Osteocyte (in vitro differentiated cells): ENCODE measurements around the gene RNF151. TPM values are rescaled to one million over a fixed set of nuclear protein-coding genes. Genes with fewer than 3 reads are reported as not detected.
A peak's percentile ranks its signal among the peaks of the same experiment; 100 is the strongest.

Experiments used
- DNase-seq: peaks from one replicate; pipeline ENCODE4 v3.0.0; 2021; ENCODE audit warnings: mixed read lengths; ENCODE audit not compliant: unreplicated experiment; ENCODE audit errors: extremely low spot score
- H3K27ac Mint-ChIP-seq: one replicate; pipeline ENCODE4 v1.8.0; 2021; ENCODE audit warnings: mild to moderate bottlenecking, mixed read lengths; ENCODE audit not compliant: unreplicated experiment
- H3K27me3 Mint-ChIP-seq: one replicate; pipeline ENCODE4 v1.8.0; 2021; ENCODE audit warnings: mixed read lengths; ENCODE audit not compliant: unreplicated experiment
- H3K36me3 Mint-ChIP-seq: one replicate; pipeline ENCODE4 v1.8.0; 2021; ENCODE audit warnings: mixed read lengths; ENCODE audit not compliant: unreplicated experiment
- H3K4me1 Mint-ChIP-seq: one replicate; pipeline ENCODE4 v1.8.0; 2021; ENCODE audit warnings: mixed read lengths; ENCODE audit not compliant: unreplicated experiment
- H3K4me3 Mint-ChIP-seq: one replicate; pipeline ENCODE4 v1.8.0; 2021; ENCODE audit warnings: mild to moderate bottlenecking, moderate library complexity, mixed read lengths; ENCODE audit not compliant: unreplicated experiment
- H3K9me3 Mint-ChIP-seq: one replicate; pipeline ENCODE4 v1.8.0; 2021; ENCODE audit warnings: mixed read lengths; ENCODE audit not compliant: unreplicated experiment
- long read RNA-seq: library from polyadenylated mRNA; unstranded; transcript quantifications from one replicate; pipeline ENCODE4 v2.0.0, GENCODE V29; 2021
- total RNA-seq: library from RNA; stranded (reverse); gene quantifications from 2 replicates; pipeline ENCODE4 v1.2.1, GENCODE V29; 2021
- TF ChIP-seq, protein P1 (sequence below): fragments of 200-600 bp; sonication (generic); IDR thresholded peaks from 2 replicates; pipeline ENCODE4 v1.5.0; 2021; ENCODE audit warnings: antibody characterized with exemption, mild to moderate bottlenecking, moderate library complexity

The RNF151 gene, protein sequence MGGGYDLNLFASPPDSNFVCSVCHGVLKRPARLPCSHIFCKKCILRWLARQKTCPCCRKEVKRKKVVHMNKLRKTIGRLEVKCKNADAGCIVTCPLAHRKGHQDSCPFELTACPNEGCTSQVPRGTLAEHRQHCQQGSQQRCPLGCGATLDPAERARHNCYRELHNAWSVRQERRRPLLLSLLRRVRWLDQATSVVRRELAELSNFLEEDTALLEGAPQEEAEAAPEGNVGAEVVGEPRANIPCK
- 0.46 TPM in 1 of 2 replicates, not detected in the other for total RNA-seq
- long read RNA-seq: 0 reads

DNA sequence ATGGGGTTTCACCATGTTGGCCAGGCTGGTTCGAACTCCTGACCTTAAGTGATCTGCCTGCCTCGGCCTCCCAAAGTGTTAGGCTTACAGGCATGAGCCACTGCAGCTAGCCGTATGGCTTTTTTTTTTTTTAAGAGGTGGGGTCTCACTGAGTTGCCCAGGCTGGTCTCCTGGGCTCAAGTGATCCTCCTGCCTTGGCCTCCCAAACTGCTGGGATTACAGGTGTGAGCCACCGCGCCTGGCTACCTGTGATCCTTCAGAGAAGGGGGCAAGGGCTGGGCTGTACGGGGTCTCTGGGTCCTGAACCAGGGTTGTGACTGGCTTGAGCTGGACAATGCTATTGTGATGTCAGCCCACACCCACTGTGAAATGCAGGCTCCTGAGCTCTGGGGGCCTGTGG lies at the start of gene RNF151:
Gene RNF151, plus strand, starts transcription at position 397 of the 400 bp plus-strand sequence. CDS start 26 bp downstream, outside the sequence.
- TF ChIP-seq, protein P1, sequence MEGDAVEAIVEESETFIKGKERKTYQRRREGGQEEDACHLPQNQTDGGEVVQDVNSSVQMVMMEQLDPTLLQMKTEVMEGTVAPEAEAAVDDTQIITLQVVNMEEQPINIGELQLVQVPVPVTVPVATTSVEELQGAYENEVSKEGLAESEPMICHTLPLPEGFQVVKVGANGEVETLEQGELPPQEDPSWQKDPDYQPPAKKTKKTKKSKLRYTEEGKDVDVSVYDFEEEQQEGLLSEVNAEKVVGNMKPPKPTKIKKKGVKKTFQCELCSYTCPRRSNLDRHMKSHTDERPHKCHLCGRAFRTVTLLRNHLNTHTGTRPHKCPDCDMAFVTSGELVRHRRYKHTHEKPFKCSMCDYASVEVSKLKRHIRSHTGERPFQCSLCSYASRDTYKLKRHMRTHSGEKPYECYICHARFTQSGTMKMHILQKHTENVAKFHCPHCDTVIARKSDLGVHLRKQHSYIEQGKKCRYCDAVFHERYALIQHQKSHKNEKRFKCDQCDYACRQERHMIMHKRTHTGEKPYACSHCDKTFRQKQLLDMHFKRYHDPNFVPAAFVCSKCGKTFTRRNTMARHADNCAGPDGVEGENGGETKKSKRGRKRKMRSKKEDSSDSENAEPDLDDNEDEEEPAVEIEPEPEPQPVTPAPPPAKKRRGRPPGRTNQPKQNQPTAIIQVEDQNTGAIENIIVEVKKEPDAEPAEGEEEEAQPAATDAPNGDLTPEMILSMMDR: no peak
- H3K4me1 Mint-ChIP-seq: peaks cover 33% of the 10 kb centered on the region

DNA sequence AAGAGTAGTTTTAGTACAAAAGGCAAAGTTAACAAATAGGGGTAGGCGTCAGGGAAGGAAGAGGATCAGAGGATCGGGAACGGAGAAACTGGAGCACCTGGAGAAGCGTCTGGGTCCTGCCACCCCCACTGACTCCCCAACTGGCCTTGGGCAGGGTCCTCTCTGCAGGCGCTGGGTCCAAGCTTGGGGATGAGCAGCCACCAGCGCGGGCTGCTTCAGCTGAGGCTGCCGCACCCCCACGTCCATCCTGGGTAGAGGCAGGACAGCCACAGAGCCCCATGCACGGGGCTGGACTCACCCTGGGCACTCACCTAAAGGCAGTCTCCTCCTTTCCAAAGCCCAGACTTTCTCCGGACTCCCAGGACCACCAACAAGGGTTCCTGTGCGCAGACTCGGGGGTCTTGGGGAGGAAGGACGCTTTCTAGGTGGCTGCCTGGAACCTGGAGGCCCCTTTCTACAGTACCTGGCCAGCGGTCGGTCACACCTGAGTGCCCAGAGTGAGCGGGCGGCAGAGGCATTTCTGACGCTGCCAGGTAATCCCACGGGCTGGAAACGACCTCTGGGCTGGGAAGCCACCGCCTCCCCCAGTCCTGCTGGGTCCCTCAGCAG lies 49.5 kb upstream of the RNF151 start:
- H3K27me3 Mint-ChIP-seq: peaks cover 44% of the 10 kb centered on the region
- no peak overlapping the region for H3K27ac Mint-ChIP-seq
- no peaks in the 10 kb centered on the region for H3K9me3 Mint-ChIP-seq
- H3K4me1 Mint-ChIP-seq: peaks cover 5% of the 10 kb centered on the region
- no peak for DNase-seq
- TF ChIP-seq, protein P1: no peak
- H3K4me3 Mint-ChIP-seq: no peak overlapping the region
- H3K36me3 Mint-ChIP-seq: no peaks in the 10 kb centered on the region

More for the DNA sequence above, at the start of gene RNF151:
- peak within 1 kb of the TSS; percentile 87 for H3K4me3 Mint-ChIP-seq
- DNase-seq: no peak
- peak within 1 kb of the TSS; percentile 92 for H3K27ac Mint-ChIP-seq
- no peaks in the 10 kb centered on the region for H3K9me3 Mint-ChIP-seq
- H3K36me3 Mint-ChIP-seq: peaks cover 9% of the 10 kb centered on the region
- no peaks in the 10 kb centered on the region for H3K27me3 Mint-ChIP-seq

DNA sequence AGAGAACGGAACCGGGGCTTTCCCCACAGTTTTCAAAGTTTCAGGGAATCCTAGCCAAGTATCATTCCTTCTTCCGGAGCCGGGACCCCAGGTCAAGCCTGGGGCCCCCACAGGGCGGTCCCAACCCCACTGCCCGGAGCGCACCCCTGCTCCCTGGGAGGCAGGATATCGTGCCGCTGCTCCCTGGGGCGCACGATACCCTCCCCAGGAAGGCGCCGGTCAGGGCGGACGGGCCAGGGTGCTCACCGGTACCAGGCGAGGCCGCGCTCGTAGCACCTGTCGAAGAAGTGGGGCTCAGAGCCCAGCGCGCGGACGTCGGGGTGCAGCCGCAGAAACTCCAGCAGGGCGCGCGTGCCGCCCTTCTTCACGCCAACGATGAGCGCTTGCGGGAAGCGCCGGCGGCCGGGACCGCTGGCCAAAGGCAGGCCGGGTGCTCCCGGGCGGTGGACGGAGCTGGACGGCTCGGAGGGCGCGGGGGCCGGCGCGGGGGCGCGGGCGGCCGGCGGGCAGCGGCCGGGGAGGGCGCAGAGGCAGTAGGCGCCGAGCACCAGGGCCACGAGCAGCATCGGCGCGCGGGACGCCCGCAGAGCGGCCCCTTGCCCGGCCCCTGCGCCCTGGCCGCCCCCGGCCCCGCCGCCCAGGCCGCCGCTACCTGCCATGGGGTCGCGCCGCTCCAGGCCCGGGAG lies 48.8 kb upstream of the RNF151 start:
- no peak for DNase-seq
- Mint-ChIP-seq H3K4me1 (peaks cover 5% of the 10 kb centered on the region), H3K36me3 (no peaks in the 10 kb centered on the region), H3K27me3 (peaks cover 49% of the 10 kb centered on the region), H3K4me3 (no peak overlapping the region), H3K9me3 (no peaks in the 10 kb centered on the region), H3K27ac (no peak overlapping the region)
- TF ChIP-seq, protein P1: no peak

DNA sequence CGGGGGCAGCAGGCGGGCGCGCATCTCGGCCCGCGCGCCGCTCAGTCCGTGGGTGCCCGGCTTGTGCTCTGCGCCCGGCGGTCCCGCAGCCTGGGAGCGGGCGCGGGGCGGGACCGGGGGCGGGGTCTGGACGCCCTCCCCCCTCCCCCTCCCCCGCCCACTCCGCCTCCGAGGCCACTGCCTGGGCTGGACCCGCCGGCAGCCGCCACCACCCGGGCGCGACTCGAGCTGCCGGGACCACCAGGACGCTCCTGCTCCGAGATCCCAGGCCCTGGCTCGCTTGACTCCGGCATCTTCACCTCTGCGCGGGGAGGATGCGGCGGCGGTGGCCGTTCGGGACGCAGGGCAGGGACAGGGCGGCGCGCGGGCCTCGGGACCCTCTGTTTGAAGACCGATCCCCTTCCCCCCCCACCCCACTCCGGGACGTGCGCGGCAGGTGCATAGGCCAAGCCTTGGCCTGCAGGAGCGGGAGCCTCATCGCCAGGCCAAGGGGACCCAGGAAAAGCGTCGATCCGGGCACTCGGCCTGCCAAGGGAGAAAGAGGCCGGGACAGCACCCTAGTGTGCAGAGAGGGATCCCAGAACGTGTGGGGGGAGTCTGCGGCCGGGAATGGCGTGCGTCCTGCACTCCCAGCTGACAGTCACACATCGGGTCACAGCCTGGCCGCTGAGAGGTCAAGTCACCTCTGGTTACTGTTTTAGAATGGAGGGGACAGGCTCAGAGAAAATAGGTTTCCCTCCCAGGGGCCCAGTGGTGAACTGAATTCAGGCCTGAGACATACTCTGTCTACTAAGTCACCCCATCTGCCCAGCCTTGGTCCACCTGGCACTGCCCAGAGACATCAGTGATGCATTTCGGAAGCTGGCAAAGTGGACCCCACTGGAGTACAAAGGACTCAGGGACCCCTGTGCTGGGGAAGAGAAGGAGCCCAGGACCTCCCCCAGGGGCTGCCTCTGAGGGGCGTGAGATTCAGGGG lies 48.0 kb upstream of the RNF151 start, which contains the start of gene HS3ST6:
Gene HS3ST6, minus strand, starts transcription at position 65 of the 976 bp plus-strand sequence. CDS start 92 bp downstream, outside the sequence.
- DNase-seq: no peak
- no peak within 1 kb of the TSS for H3K4me3 Mint-ChIP-seq
- no peaks in the 10 kb centered on the region for H3K36me3 Mint-ChIP-seq
- TF ChIP-seq, protein P1: no peak
- peaks cover 49% of the 10 kb centered on the region for H3K27me3 Mint-ChIP-seq
- H3K9me3 Mint-ChIP-seq: no peaks in the 10 kb centered on the region
- no peak within 1 kb of the TSS for H3K27ac Mint-ChIP-seq
- H3K4me1 Mint-ChIP-seq: peaks cover 8% of the 10 kb centered on the region
